Upper lobe of left lung (tissue), 4 donors: ENCODE results near the gene TRNT1.

ENCODE experiments used
- CTCF ChIP-seq, 6 experiments: fragments of 450-650 bp in 4 of 6; fragments of 200-600 bp in 2 of 6; sonication (generic) in 2 of 6; IDR thresholded peaks; one replicate each; pipeline ENCODE4 v1.5.1; 2016 to 2019; ENCODE audit warnings: antibody characterized with exemption in 6 of 6
- POLR2A ChIP-seq, 4 donors: fragments of 450-650 bp; IDR thresholded peaks; one replicate each; pipeline ENCODE4 v1.5.1; 2016 to 2017; ENCODE audit warnings: antibody characterized with exemption in 4 of 4, mild to moderate bottlenecking in 2 of 4
- POLR2AphosphoS5 ChIP-seq, 2 donors: sonication (generic); formaldehyde crosslinking; IDR thresholded peaks; one replicate each; pipeline ENCODE4 v1.5.1; 2017; ENCODE audit warnings: antibody characterized with exemption in 2 of 2

GRCh38 chr3:3089017-3089416, 37.7 kb upstream of the TRNT1 start:
- TF ChIP-seq POLR2AphosphoS5 (IDR thresholded peaks at IDR 0.05) = no peak
- TF ChIP-seq CTCF (IDR thresholded peaks at IDR 0.05) = no peak
- no peak for TF ChIP-seq POLR2A (IDR thresholded peaks at IDR 0.05)
